ENCODE results near the gene DACT3. TPM values are rescaled to one million over a fixed set of nuclear protein-coding genes. Genes with fewer than 3 reads are reported as not detected.
A peak's percentile ranks its signal among the peaks of the same experiment; 100 is the strongest.

Gene DACT3
- polyA plus RNA-seq, 1 of the 3 experiments (the other 2 are of a cell fraction): 9.5 TPM

GRCh38 chr19:46611776-46612175, 49.2 kb downstream of the DACT3 start:
- Histone ChIP-seq H3K4me2 (no peak overlapping the region), H3K36me3 (replicated peaks in 1 of 2; ENCODE audit: control insufficient read depth in 1 of 2, insufficient read depth in 2 of 2, low read length in 1 of 2) (peaks cover 12 to 39% of the 10 kb centered on the region in 2 experiments), H3K9ac (no peak overlapping the region), H3K79me2 (ENCODE audit: insufficient read depth) (peaks cover 1% of the 10 kb centered on the region; the same call in 1 of the 2 replicates), H3K9me3 (no peaks in the 10 kb centered on the region), H3K4me1 (ENCODE audit: control insufficient read depth in 1 of 2, insufficient read depth in 2 of 2, low read depth in 1 of 2, low read length in 1 of 2) (peaks cover 0 to 16% of the 10 kb centered on the region in 2 experiments; a peak in 2 of 4 replicates), H3K27ac (ENCODE audit: low read depth in 2 of 2, low read length in 1 of 2) (no peak overlapping the region; a peak in 1 of 4 replicates), H3K4me3 (ENCODE audit: low read depth in 2 of 2, low read length in 1 of 2) (no peak overlapping the region), H3K27me3 (ENCODE audit: insufficient read depth) (no peaks in the 10 kb centered on the region), H3K9me2 (no peaks in the 10 kb centered on the region), H4K20me1 (ENCODE audit: insufficient read depth) (no peaks in the 10 kb centered on the region; the same call in 1 of the 2 replicates), H2AFZ (ENCODE audit: low read depth) (no peak overlapping the region), H3F3A (replicated peaks; ENCODE audit: insufficient read depth) (peaks cover 7% of the 10 kb centered on the region)
- ChIA-PET CTCF (interaction anchor here (0.7 to 23.7 kb wide), 8 partner anchors 9 to 142 kb away, joined by 3 to 471 read pairs (median 4); partner anchors contain the start of genes CALM3 and DACT3), POLR2A (interaction anchor here (1.0 to 2.0 kb wide), 4 partner anchors 9 to 104 kb away, joined by 3 to 7 read pairs (median 5); partner anchors contain the start of gene CALM3)
- peak; percentile 4 for DNase-seq
- TF ChIP-seq CHD2 (IDR thresholded peaks at IDR 0.05; ENCODE audit: low read length, partially characterized antibody): no peak
- no peak for TF ChIP-seq TEAD4 (IDR thresholded peaks at IDR 0.05; ENCODE audit: borderline replicate concordance, insufficient read depth)
- no peak for TF ChIP-seq ZBTB33 (IDR thresholded peaks at IDR 0.05; ENCODE audit: borderline replicate concordance, low read depth)
- no peak for TF ChIP-seq GATA2 (CRISPR knock-in tag; IDR thresholded peaks at IDR 0.05)
- 98% methylated on average over 5 of the region's 6 CpGs for WGBS (ENCODE audit: low lambda C conversion rate)

- no peak overlapping the region for H3K4me3 ChIP-seq (ENCODE audit: low read depth in 2 of 2, low read length in 1 of 2)
- H2AFZ ChIP-seq (ENCODE audit: low read depth): no peak overlapping the region
- peaks cover 4% of the 10 kb centered on the region for H3F3A ChIP-seq (replicated peaks; ENCODE audit: insufficient read depth)
- H3K9me2 ChIP-seq: no peaks in the 10 kb centered on the region
- peaks cover 8% of the 10 kb centered on the region; the same call in 1 of the 2 replicates for H3K79me2 ChIP-seq (ENCODE audit: insufficient read depth)
- DNase-seq: peak; percentile 10
- TF ChIP-seq SIN3A (IDR thresholded peaks at IDR 0.05; ENCODE audit: borderline replicate concordance, low read depth, low read length): 0 out of 2 replicates have a peak, but pooled peaks have one; percentile 26
- 0 out of 2 replicates have a peak, but pooled peaks have one; percentile 5 for TF ChIP-seq POLR2AphosphoS5 (IDR thresholded peaks at IDR 0.05; ENCODE audit: low read depth, low read length)
- no peak for TF ChIP-seq TAF1 (IDR thresholded peaks at IDR 0.05; ENCODE audit: borderline replicate concordance, low read depth, low read length)
- POLR2A ChIA-PET: interaction anchor here (1.0 to 2.0 kb wide), 5 partner anchors 9 to 105 kb away, joined by 3 to 7 read pairs (median 5); partner anchors contain the start of gene CALM3
- peaks cover 0 to 14% of the 10 kb centered on the region in 2 experiments; a peak in 1 of 4 replicates for H3K4me1 ChIP-seq (ENCODE audit: control insufficient read depth in 1 of 2, insufficient read depth in 2 of 2, low read depth in 1 of 2, low read length in 1 of 2)
- no peak overlapping the region for H3K9ac ChIP-seq
- peaks cover 19 to 45% of the 10 kb centered on the region in 2 experiments for H3K36me3 ChIP-seq (replicated peaks in 1 of 2; ENCODE audit: control insufficient read depth in 1 of 2, insufficient read depth in 2 of 2, low read length in 1 of 2)
- no peak overlapping the region for H3K4me2 ChIP-seq
- CTCF ChIA-PET: interaction anchor here (0.7 to 23.7 kb wide), 10 partner anchors 9 to 137 kb away, joined by 3 to 471 read pairs (median 4); partner anchors contain the start of genes CALM3 and DACT3
- peaks cover 2% of the 10 kb centered on the region; the same call in 1 of the 2 replicates for H4K20me1 ChIP-seq (ENCODE audit: insufficient read depth)
- H3K27ac ChIP-seq (ENCODE audit: low read depth in 2 of 2, low read length in 1 of 2): peak overlapping the region in 1 of 2 experiments; percentile 18; a peak in 1 of 4 replicates
- H3K27me3 ChIP-seq (ENCODE audit: insufficient read depth): no peaks in the 10 kb centered on the region
- no peaks in the 10 kb centered on the region for H3K9me3 ChIP-seq
- 87% methylated on average over 14 of the region's 17 CpGs for WGBS (ENCODE audit: low lambda C conversion rate)
Observed at GRCh38 chr19:46610851-46611770, 49.9 kb downstream of the DACT3 start.

Data from SK-N-SH (cell line).